OCI-LY1 (cell line): ENCODE data around the gene RPP25L.

Experiments
- CTCF ChIP-seq: fragments of 200-600 bp; sonication (generic), shearing (Covaris generic); IDR thresholded peaks from 2 replicates; pipeline ENCODE4 v1.5.1; 2017; ENCODE audit warnings: mild to moderate bottlenecking, antibody characterized with exemption, low read length, moderate library complexity, mixed read lengths
- EZH2 ChIP-seq: fragments of 200-600 bp; sonication (generic), shearing (Covaris generic); IDR thresholded peaks from 2 replicates; pipeline ENCODE4 v1.8.0; 2017; ENCODE audit warnings: borderline replicate concordance, mixed run types, mild to moderate bottlenecking, antibody characterized with exemption, low read length, moderate library complexity, mixed read lengths

GRCh38 chr9:34573599-34574325 lies 38.1 kb downstream of the RPP25L start:
- TF ChIP-seq EZH2 (no peak), CTCF (no peak)
